SKM-1 treated with dmso at 0.1 percent for 144 hours (cell line): ENCODE data around the gene SFRP4.
A peak's percentile ranks its signal among the peaks of the same experiment; 100 is the strongest.
"Not testable (repeated sequence)": the region's sequence is repeated elsewhere in the genome, so short reads cannot be mapped to it uniquely, and the experiment has no call there.

ENCODE experiments used
- DNase-seq: peaks from one replicate; lab custom pipeline; 2025; ENCODE audit not compliant: unreplicated experiment; lab: John Stamatoyannopoulos, UW

The SFRP4 gene

GRCh38 chr7:37916673-37917660 is at the start of gene SFRP4:
SFRP4 (minus strand) TSS chr7:37916817; CDS start chr7:37916537, 280 bp downstream.
- DNase-seq: peak; percentile 65

- no peak for DNase-seq
These were observed 47.6 kb upstream of the SFRP4 start for GRCh38 chr7:37964196-37964595.

- DNase-seq: no peak
These were observed 44.6 kb upstream of the SFRP4 start for GRCh38 chr7:37961251-37961650.

- no peak for DNase-seq
These were observed 43.9 kb upstream of the SFRP4 start for GRCh38 chr7:37960483-37960882.

- no peak for DNase-seq
These were observed 40.8 kb upstream of the SFRP4 start for GRCh38 chr7:37957221-37957970.

- no peak for DNase-seq
These were observed 40.2 kb upstream of the SFRP4 start for GRCh38 chr7:37956791-37957190.

- not testable (repeated sequence) for DNase-seq
These were observed 37.6 kb upstream of the SFRP4 start for GRCh38 chr7:37954217-37954616.

- DNase-seq: peak; percentile 70
These were observed 35.6 kb upstream of the SFRP4 start for GRCh38 chr7:37952240-37952639.

GRCh38 chr7:37947941-37948210 is 31.3 kb upstream of the SFRP4 start:
- no peak for DNase-seq

- no peak for DNase-seq
These were observed 30.7 kb upstream of the SFRP4 start for GRCh38 chr7:37947138-37947940.

GRCh38 chr7:37945336-37945735 is 28.7 kb upstream of the SFRP4 start:
- DNase-seq: no peak

- DNase-seq: no peak
These were observed 28.1 kb upstream of the SFRP4 start for GRCh38 chr7:37944737-37945054.

GRCh38 chr7:37943905-37944736 is 27.5 kb upstream of the SFRP4 start:
- no peak for DNase-seq

GRCh38 chr7:37942934-37943610 is 26.5 kb upstream of the SFRP4 start:
- DNase-seq: no peak

- no peak for DNase-seq
These were observed 16.5 kb upstream of the SFRP4 start for GRCh38 chr7:37933018-37933566.

GRCh38 chr7:37932543-37932942 is 15.9 kb upstream of the SFRP4 start:
- DNase-seq: no peak

- DNase-seq: no peak
These were observed 13.8 kb upstream of the SFRP4 start for GRCh38 chr7:37930226-37930948.

- no peak for DNase-seq
These were observed 12.3 kb upstream of the SFRP4 start for GRCh38 chr7:37928878-37929277.

- peak; percentile 12 for DNase-seq
These were observed 11.3 kb upstream of the SFRP4 start for GRCh38 chr7:37927773-37928444.
